Neural crest cell (in vitro differentiated cells): ENCODE results near the gene EHD2. TPM values are rescaled to one million over a fixed set of nuclear protein-coding genes. Genes with fewer than 3 reads are reported as not detected.

Experiments used
- total RNA-seq: library from RNA; stranded (reverse); gene quantifications from 2 replicates; pipeline ENCODE4 v1.2.1, GENCODE V29; 2021

EHD2 gene
- total RNA-seq, 1 donor from 2014 or later = 0.47 TPM

Other genes with a start within 250 kb of the EHD2 start
- 0.61 and 0.70 TPM in 2 replicates for gene SLC8A2, start 241.5 kb upstream of the EHD2 start, total RNA-seq
- gene KPTN, start 229.2 kb upstream of the EHD2 start, total RNA-seq = 30.0 and 30.2 TPM in 2 replicates
- 67.2 and 69.2 TPM in 2 replicates for gene NAPA, start 198.4 kb upstream of the EHD2 start, total RNA-seq
- gene ZNF541, start 140.3 kb upstream of the EHD2 start, total RNA-seq = not detected in 2 replicates
- 28.5 and 28.9 TPM in 2 replicates for gene BICRA, start 104.3 kb upstream of the EHD2 start, total RNA-seq
- 285 and 304 TPM in 2 replicates for gene NOP53, start 32.1 kb downstream of the EHD2 start, total RNA-seq
- gene SELENOW, start 65.3 kb downstream of the EHD2 start, total RNA-seq = 175 and 179 TPM in 2 replicates
- gene TPRX1, start 91.1 kb downstream of the EHD2 start, total RNA-seq = not detected in 2 replicates
- gene CRX, start 108.5 kb downstream of the EHD2 start, total RNA-seq = not detected in 2 replicates
- gene TPRX2, start 145.8 kb downstream of the EHD2 start, total RNA-seq = not detected in 2 replicates
- gene SULT2A1, start 172.9 kb downstream of the EHD2 start, total RNA-seq = not detected in 2 replicates